ENCODE results near the gene TRAK1.

TRAK1 gene

DNA sequence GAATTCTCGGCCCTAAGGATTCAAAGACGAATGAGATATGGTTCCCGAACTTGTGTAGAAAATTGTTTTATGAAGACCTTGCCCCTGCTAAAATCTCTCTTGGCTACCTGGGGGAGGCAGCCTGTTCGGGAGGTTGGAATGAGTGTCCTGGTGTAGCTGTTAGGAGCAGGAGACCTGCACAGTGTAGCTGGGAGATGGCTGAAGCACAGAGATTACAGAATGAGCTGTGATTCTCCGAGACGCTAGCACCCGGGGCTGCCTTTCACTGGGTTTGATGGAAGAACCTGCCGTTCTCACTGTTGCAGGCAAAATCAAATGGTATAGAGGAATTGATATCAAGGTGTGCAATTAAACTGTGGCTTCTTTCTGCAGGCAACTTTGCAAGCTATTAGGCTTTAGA lies 68.0 kb downstream of the TRAK1 start:
- DNase-seq, result no peak

DNA sequence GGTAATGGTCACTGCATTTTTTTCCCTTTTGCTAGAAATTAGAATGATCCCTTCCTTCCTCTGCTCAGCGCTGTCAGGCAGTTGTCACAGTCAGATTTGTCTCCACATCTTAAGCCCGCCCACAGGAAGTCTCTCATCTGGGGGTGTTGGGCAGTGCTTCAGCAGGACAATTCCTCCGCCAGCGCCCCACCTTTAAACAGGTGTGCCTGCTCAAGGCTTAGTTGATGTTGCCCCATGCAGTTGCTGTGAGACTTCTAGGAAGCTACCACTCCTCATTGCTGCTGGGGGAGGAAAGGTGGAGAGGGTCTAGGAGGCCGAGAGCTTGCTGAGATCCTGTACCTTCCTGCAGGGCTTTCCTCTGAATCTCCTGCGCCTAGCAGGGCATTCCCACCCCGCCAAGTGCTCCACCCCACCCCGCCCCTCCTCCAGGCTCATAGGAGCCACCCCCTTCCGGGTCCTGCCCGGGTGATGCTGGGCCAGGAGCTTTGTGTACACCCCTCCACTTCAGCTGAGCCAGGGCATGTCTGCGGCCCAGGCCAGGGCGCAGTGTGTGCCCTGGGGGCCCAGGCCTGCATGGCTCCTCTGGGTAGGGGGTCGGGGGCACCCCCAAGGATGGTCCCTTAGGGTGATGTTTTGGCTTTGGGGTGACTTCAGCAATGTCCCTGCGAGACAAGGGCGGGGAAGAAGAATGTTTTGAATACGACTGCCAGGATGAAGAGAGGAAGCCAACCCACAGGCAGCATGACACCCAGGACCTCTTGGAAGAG lies 68.7 kb downstream of the TRAK1 start:
- DNase-seq, result peak; percentile 42

DNA sequence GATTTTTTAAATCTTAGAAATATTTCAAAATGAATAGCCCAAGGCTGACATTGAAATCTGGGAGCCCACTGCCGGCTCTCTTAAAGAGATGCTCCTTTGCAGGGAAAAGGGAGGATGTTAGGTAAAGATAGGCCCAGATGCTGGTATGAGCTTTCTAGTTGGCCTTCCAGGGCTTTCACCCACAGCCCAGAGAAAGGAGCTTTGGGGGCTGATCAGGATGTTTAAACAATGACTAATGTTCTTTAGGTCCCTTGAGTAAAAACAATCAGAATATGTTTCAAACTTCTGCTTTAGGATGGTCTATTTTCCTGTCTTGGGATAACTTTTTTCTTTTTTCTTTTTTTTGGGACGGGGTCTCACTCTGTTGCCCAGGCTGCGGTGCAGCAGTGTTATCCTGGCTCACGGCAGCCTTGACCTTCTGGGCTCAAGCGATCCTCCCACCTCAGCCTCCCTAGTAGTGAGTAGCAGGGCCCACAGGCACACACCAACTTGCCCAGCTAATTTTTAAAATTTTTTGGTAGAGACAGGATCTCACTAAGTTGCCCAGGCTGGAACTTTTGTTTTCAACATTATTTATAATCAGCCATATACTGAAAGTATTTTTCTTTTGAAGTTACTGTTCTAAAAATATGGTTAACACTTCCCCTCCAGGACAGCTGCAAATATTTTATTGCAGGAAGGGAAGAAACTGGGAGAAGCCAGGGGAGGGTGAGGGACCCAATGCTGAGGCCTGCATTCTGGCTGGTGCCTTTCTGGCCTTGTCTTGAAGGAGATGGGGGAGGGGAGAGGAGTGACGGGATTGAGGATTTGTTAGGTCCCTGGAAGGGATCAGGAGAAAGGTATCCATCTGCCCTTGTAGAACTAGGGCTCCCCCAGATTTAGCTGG lies 70.1 kb downstream of the TRAK1 start:
- DNase-seq, result no peak

GRCh38 chr3:42162462-42162861 lies 71.3 kb downstream of the TRAK1 start:
- no peak for DNase-seq

GRCh38 chr3:42163622-42164244 lies 72.6 kb downstream of the TRAK1 start:
- peak; percentile 40 for DNase-seq

GRCh38 chr3:42164656-42165055 lies 73.5 kb downstream of the TRAK1 start:
- DNase-seq, result peak; percentile 61

DNA sequence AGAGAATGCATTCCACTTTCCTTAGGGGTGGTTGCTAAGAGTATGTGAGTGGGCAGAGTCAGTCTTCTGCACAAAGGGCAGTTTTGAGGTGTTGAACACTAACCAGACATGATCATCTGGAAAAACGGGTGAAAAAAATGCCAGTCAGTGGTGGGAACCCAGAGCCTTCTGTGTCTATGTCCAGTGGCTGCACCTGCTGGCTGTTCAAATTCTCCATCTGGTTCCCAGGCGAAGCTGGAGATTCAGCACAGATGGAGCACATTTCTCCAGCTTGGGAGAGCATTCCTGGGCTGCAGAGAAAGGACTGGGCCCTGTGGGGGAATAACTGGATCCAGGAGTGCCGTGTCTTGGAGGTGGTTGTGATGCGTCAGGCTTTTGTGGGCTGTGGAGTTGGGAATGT lies 74.1 kb downstream of the TRAK1 start:
- no peak for DNase-seq

DNA sequence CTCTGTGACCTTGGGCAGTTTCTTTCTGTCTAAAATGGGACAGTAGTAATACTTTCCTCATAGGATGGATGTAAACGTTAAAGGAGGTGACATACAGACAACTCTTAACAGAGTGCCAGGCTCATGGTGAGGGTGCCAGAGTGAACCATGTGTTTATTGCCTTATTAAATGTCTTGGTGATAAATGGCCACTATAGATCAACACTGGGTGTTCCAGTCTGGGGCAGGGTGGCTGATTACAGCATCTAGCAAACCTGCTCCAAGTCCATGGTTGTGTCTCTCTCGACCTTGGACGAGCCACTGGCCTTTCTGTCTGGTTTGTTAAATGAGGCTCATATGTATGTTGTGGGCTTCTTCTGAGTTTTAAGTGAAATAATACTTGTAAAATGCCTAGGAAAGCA lies 75.1 kb downstream of the TRAK1 start:
- no peak for DNase-seq

GRCh38 chr3:42166662-42167300 lies 75.6 kb downstream of the TRAK1 start:
- DNase-seq, result peak; percentile 97

GRCh38 chr3:42169579-42170120 lies 78.5 kb downstream of the TRAK1 start:
- peak; percentile 72 for DNase-seq

GRCh38 chr3:42172047-42172654 lies 81.0 kb downstream of the TRAK1 start:
- DNase-seq, result no peak

DNA sequence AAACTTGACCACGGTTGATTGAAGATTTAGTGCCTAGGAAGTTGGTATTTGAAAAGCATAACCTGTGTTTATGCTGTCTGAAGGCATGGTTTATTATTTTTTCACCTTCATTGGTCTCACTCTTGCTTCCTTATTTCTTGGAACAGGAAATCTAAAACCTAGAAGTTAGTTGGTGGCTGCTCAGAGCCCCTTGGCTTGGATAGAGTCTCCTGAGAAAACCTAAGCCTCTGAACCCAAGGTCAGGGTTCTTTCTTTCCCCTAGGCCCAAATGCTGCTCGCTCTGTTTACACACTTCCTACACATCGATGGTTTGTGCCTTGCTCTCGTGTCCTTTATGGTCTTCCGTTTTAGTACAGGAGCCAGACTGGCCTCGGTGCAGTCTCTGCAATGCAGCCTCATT lies 82.2 kb downstream of the TRAK1 start:
- DNase-seq, result no peak

GRCh38 chr3:42174679-42175385 lies 83.7 kb downstream of the TRAK1 start:
- no peak for DNase-seq

DNA sequence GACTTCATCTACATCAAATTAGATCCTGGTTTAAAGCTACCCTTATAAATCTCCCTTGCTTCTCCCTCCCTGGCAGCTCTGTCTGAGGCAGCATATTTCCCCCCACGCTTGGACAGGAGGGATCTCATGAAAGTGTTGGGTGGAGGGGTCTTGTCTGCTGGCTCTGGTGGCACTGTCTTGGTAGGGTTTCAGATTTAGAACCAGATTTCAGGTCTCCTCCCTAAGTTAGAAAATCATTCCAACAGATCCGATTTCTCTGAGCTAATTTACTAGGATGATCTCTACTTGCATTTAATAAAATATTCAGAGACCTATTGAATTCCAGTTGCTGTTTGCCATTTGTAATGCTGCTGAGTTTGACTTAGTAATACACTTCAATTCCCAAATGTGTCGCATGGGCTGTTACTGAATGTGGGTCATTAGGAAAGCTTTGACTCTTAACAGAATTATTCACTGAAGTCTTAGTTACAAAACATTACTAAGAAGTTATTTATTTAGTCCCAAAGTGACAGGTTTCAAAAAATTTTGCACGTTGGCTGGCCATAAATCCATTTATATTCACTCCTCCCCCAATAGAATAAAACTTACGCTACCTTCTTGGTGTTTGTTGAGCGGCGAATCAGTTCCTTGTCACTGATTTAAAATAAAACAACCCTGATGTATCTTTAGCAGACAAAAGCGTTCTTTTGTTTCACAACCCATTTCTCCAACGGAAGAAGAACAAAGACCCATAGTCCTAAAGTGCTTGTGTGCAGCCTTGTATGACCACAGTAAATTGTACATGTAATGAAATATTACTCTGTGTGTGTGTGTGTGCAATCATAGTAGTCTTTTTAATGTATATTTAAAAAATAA lies 84.5 kb downstream of the TRAK1 start:
- no peak for DNase-seq

- DNase-seq, result no peak
Observed at GRCh38 chr3:42176242-42177034, 85.3 kb downstream of the TRAK1 start.

DNA sequence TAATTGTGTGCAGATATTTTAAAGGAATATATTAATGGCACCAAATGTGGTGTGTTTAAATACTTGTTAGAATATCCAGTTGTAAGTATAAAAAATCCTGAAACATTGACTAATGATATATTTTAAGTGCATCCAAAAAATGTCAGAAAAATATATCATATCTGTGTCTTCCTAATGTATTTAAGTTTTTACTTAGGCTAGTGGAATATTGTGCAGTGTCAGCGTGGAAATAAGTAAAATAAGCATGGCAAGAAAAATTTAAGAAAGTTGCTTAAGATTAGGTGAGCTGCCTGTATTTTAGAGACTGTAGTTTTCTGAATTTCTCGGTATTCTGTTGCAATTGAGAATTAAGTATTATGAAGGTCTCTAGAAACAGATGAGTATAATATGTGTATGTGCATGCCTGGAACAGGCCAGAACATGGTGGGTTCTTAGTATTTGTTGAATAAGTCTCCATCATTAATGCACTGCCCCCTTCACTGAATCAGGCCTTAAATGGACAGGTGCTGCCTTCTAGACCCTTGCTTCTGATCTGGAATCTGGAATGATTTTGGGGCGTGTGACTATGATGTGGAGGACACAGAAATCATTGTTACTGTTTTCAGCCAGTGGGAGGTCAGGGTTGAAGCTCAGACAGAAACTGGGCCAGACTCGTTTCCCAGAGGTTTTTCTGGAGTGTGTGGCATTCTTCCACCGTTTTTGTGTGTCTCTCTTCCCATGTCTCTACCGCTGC lies 86.1 kb downstream of the TRAK1 start:
- no peak for DNase-seq

DNA sequence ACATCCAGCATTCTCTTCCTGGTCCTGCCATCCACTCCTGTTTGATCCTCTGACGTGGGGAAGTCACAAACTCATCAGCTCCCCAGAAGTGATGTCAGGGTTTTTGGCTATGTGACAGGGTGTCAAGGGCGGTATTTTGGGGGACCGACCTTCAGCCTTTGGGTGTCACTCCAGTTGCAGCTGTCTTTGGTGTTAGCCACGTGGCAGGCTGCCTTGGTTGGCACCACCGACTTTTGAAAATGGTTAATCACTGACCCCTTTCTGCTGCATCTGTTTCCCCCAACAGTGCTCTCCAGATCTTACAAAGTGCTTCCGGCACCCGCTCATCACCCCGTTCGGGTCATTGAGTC lies 86.6 kb downstream of the TRAK1 start:
- DNase-seq, result no peak

- DNase-seq, result peak; percentile 58
Observed at GRCh38 chr3:42179110-42179725, 88.1 kb downstream of the TRAK1 start.

GRCh38 chr3:42180901-42181300 lies 89.7 kb downstream of the TRAK1 start:
- DNase-seq, result no peak
